ENCODE results near the gene BFSP1. TPM values are rescaled to one million over a fixed set of nuclear protein-coding genes. Genes with fewer than 3 reads are reported as not detected.

BFSP1 gene
- 1 to 10 TPM in 1 of 3 donors, under 1 TPM in 2; 0.17 to 1.1 (median 0.70) TPM for total RNA-seq
- long read RNA-seq, donor 1, partial matches to known transcripts: 0 of 1 reads
- long read RNA-seq, donor 1, other reads (novel, unspliced or antisense): 0 of 1 reads
- long read RNA-seq, donor 2: 0 reads

DNA sequence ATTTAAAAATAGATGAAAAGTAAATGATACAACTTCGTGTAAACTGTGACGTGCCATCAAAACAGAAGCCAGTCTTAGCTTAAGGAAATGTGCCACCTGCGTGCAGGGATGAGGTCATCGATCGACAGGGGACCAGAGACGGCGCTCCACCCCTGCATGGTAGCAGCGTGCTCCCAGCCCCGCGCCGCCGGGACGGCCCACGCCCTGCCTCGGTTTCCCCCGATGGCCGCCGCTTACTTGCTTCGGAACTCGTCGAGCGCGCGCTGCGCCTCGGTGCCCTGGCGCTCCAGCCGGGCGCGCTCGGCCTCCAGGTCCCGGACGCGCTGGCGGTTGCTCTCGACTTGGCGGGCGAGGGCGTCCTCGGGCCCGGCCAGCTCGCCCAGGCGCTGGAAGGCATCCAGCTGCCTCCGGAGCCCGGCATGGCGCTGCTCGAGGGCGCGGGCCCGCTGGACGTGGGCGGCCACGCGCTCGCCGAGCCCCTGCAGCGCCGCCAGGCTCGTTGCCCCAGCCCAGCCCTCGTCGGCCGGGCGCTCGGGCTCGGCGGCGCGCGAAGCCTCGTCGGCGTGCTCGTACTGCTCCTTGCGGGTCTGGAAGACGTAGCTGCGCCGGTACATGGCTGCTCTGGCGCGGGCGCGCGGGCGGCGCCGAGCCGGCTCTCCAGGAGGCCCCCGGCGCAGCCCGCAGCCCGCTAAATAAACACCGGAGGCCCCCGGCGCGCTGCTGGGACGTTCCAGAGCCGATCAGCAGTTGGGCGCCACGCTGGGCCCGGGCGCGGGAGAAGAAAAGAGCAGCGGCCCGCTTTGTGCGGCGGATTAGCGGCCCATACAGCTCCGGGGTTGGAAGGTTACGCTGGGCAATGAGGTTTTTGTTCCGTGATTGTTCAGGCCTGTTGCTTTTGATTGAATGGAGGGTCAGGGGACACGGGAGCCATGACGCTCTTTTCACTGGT, at the start of gene BFSP1:
TSS of gene BFSP1 (minus strand) at position 664 of the 949 bp plus-strand sequence. CDS start at position 614, 50 bp downstream.
- Histone ChIP-seq H3K4me3 (peak within 1 kb of the TSS; percentile 1), H3K36me3 (ENCODE audit: low read depth) (no peaks in the 10 kb centered on the region), H3K4me1 (ENCODE audit: low read depth) (peaks cover 13% of the 10 kb centered on the region), H3K9me3 (no peaks in the 10 kb centered on the region)
- TF ChIP-seq, protein P1, sequence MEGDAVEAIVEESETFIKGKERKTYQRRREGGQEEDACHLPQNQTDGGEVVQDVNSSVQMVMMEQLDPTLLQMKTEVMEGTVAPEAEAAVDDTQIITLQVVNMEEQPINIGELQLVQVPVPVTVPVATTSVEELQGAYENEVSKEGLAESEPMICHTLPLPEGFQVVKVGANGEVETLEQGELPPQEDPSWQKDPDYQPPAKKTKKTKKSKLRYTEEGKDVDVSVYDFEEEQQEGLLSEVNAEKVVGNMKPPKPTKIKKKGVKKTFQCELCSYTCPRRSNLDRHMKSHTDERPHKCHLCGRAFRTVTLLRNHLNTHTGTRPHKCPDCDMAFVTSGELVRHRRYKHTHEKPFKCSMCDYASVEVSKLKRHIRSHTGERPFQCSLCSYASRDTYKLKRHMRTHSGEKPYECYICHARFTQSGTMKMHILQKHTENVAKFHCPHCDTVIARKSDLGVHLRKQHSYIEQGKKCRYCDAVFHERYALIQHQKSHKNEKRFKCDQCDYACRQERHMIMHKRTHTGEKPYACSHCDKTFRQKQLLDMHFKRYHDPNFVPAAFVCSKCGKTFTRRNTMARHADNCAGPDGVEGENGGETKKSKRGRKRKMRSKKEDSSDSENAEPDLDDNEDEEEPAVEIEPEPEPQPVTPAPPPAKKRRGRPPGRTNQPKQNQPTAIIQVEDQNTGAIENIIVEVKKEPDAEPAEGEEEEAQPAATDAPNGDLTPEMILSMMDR (IDR thresholded peaks at IDR 0.05): no peak
- intact Hi-C loops (cut with DNase I, micrococcal nuclease): loop anchor here (10.0 kb wide), 1 partner anchor 84 kb away; no protein-coding TSS in a partner anchor
- ATAC-seq (peak; percentile 84), DNase-seq (peak; percentile 56 to 78 (median 76))

DNA sequence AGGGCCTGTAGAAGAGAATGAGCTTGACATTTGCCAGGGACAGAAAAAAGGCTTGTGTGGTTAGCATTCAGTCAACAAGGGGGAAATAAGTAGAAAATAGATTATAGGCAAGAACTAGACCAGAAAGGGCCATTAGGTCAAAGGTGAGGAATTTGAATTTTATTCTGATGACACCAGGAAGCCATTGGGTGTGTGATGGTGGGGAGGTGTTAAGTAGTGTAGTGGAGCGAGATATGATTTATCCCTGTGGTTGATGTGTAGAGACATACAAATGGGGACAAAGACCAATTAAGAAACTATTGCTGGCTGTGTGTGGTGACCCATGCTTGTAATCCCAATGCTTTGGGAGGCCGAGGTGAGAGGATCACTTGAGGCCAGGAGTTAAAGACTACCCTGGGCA, 49.7 kb upstream of the BFSP1 start:
- H3K4me1 ChIP-seq (ENCODE audit: low read depth): no peaks in the 10 kb centered on the region
- TF ChIP-seq, protein P1 (IDR thresholded peaks at IDR 0.05): no peak
- no peaks in the 10 kb centered on the region for H3K36me3 ChIP-seq (ENCODE audit: low read depth)
- DNase-seq: no peak
- intact Hi-C loops (cut with DNase I, micrococcal nuclease): no loop called here
- H3K9me3 ChIP-seq: no peaks in the 10 kb centered on the region
- H3K4me3 ChIP-seq: no peak overlapping the region
- ATAC-seq: no peak

DNA sequence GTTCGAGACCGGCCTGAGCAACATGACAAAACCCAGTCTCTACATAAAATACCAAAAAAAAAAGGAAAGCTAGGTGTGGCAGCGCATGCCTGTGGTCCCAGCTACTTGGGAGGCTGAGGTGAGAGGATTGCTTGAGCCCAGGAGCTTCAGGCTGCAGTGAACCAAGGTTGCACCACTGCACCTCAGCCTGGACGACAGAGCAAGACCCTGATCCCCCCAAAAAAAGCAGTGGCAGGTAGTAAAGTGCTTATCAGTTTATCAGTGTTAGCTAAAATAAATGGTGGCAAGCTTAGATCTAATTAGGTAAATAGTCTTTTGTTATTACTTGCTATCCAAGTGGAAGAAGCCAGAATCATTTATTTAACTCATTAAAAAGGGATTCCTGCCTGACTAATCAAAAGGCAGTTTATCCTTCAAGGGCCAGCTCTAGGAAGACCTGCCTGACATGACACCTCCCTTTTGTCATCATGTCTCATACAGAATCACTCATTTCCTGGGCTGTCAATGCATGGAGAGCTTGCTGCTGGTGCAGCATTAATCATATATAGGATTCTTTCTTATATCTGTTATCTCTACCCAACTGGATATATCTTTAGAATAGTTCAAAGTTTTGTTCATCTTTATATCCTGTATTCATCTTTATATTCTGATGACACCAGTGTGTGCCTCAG, 48.3 kb upstream of the BFSP1 start:
- H3K36me3 ChIP-seq (ENCODE audit: low read depth): no peaks in the 10 kb centered on the region
- no peaks in the 10 kb centered on the region for H3K4me1 ChIP-seq (ENCODE audit: low read depth)
- no peaks in the 10 kb centered on the region for H3K9me3 ChIP-seq
- no peak for DNase-seq
- intact Hi-C loops (cut with DNase I, micrococcal nuclease): no loop called here
- TF ChIP-seq, protein P1 (IDR thresholded peaks at IDR 0.05): no peak
- ATAC-seq: no peak
- H3K4me3 ChIP-seq: no peak overlapping the region

DNA sequence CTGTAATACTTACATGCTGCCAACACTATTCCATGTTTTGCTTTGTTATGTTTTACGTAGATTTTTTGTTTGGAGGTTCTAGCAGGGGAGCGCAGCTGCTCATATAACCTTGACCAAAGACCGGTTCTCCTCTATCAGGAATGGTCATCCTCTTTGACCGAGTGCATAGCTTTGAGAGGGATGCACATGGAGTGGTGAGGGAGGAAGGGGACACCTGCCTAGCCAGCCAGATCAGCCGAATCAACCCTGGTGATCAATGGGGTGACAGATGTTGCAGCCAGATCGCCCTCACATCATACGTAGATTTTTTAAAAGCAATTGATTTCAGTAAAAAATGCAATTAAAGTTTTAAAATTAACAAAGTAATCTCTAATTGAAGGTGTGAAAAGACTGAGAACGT, 45.0 kb upstream of the BFSP1 start:
- DNase-seq (no peak), ATAC-seq (no peak)
- Histone ChIP-seq H3K4me3 (no peak overlapping the region), H3K4me1 (ENCODE audit: low read depth) (peaks cover 24% of the 10 kb centered on the region), H3K36me3 (ENCODE audit: low read depth) (no peaks in the 10 kb centered on the region), H3K9me3 (no peaks in the 10 kb centered on the region)
- intact Hi-C loops (cut with DNase I, micrococcal nuclease): no loop called here
- TF ChIP-seq, protein P1 (IDR thresholded peaks at IDR 0.05): no peak

DNA sequence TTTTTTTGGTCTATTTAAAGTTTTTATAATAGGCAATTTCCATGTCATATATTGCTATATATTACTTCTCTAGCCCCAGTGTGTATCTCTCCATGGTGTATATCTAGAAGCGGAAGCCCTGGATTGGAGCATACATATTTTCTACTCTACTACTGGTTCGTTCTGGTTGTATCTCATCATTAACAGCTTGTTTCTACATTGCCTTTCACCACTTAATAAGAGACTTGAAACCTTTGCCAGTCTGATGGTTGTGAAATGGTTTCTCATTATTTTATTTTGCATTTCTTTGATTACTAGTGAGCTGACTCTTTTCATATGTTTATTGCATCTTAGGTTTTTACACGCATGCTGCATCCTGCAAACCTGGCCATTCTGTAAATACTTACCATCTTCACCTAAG, 42.3 kb upstream of the BFSP1 start:
- H3K36me3 ChIP-seq (ENCODE audit: low read depth): no peaks in the 10 kb centered on the region
- TF ChIP-seq, protein P1 (IDR thresholded peaks at IDR 0.05): no peak
- intact Hi-C loops (cut with DNase I, micrococcal nuclease): no loop called here
- peaks cover 25% of the 10 kb centered on the region for H3K4me1 ChIP-seq (ENCODE audit: low read depth)
- DNase-seq (no peak), ATAC-seq (no peak)
- no peak overlapping the region for H3K4me3 ChIP-seq
- H3K9me3 ChIP-seq: no peaks in the 10 kb centered on the region

Measured in mucosa of descending colon (tissue), 3 donors.